NB4 (cell line): ENCODE measurements around the gene PRDM15.

ENCODE experiments used
- CTCF ChIP-seq: IDR thresholded peaks from one replicate; pipeline ENCODE4 v1.5.1; 2012; ENCODE audit warnings: low read depth, low read length
- MAX ChIP-seq: IDR thresholded peaks from 2 replicates; pipeline ENCODE4 v1.6.1; 2011; ENCODE audit warnings: low read depth, low read length
- MYC ChIP-seq: IDR thresholded peaks from 2 replicates; pipeline ENCODE4 v1.6.1; 2011; ENCODE audit warnings: low read depth, low read length
- POLR2A ChIP-seq: IDR thresholded peaks from 2 replicates; pipeline ENCODE4 v1.6.1; 2011; ENCODE audit warnings: mild to moderate bottlenecking; ENCODE audit not compliant: insufficient read length; ENCODE audit errors: extremely low read depth

- no peak for TF ChIP-seq CTCF
- no peak for TF ChIP-seq MAX
- no peak for TF ChIP-seq POLR2A
- TF ChIP-seq MYC: no peak
Measured at GRCh38 chr21:41750532-41751151, 128.5 kb downstream of the PRDM15 start.
